Measurements from ENCODE around the gene MMEL1. TPM values are rescaled to one million over a fixed set of nuclear protein-coding genes. Genes with fewer than 3 reads are reported as not detected.
"Not testable (repeated sequence)": the region's sequence is repeated elsewhere in the genome, so short reads cannot be mapped to it uniquely, and the experiment has no call there.

Gene MMEL1
- total RNA-seq, 1 experiment from 2014 or later, result not detected

DNA sequence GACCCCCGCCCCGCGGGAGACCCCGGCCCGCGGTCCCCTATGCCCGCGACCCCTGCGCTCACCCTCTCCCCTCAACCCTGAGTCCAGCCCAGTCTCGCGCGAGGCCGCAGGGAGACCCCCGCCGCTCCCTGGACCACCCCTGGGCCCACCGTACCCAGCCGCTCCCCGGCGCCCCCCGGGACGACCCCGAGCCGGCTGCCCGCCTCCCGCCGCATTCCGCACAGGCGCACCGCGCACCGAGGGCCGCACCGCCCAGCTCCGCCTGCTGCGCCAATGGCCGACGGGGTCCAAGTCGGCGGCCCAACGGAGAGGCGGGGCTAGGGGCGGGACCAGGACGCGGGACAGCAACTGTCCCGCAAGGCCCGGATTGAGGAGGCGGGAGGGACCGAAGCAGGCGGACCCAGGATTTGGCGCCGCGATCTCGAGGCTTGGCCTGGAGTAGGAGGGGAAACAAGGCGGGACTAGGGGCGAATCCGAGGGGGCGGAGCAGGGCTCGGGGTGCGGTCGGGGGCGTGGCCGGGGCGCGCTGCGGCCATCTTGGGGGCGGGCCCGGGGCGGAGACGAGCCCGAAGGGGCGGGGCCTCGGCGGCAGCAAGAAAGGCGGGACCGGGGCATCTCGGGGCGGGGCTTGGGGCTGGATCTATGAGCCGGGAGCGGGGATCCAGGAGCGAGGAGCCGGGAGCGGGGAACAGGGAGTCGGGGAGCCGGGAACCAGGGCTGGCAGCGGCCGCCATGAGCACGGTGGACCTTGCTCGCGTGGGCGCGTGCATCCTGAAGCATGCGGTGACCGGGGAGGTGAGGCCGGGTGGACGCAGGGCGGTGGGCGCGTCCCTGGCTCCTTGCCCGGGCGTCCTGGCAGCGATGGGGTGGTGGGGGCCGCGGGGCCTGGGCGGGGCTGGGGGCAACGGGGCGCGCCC lies 46.4 kb downstream of the MMEL1 start, which contains the start of gene PRXL2B:
Gene PRXL2B, plus strand, starts transcription at position 624 of the 917 bp plus-strand sequence. Its CDS starts 109 bp downstream, at position 733.
- Histone ChIP-seq H3K27ac (peak within 1 kb of the TSS; percentile 58), H3K36me3 (no peaks in the 10 kb centered on the region)

DNA sequence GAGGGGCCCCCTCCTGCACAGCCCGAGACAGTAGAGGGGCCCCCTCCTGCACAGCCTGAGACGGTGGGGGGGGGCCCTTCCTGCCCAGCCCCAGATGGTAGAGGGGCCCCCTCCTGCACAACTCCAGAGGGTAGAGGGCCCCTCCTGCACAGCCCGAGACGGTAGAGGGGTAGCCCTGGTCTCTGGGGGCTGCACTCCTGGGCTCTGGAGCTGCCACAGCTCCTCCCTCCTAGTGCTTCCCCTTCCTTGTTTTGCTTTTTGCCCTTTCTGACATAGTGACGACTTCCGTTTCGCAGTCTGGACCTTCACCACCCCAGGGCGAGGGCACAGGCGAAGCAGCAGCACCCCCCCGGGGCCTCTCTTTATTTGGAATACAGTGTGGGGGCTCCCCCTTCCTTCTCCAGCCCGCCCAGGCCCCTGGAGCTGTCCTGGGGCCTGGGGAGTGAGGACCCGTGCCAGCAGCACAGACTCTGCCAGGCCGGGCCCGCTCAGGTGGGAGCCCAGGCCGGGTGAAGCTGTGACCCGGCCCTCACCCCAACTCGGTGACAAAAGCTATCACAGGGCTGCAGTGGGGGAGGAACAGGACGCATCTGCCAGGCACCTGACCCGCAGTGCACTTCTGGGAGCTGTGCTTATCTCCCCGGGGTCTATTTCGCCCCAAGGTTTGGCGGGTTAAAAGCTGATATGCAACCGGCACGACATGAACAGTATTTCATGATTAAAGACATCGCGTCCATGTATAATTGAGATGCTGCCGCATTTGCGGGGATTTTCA lies 47.3 kb downstream of the MMEL1 start:
- no peaks in the 10 kb centered on the region for H3K9me3 ChIP-seq (replicated peaks)
- H3K4me1 ChIP-seq, result no peaks in the 10 kb centered on the region
- H3K27ac ChIP-seq, result peak overlapping the region; percentile 17; the same call in 1 of the 2 replicates
- DNase-seq, result peak; percentile 61 to 68
- no peaks in the 10 kb centered on the region for H3K36me3 ChIP-seq
- H3K27me3 ChIP-seq, result no peaks in the 10 kb centered on the region
- H3K4me3 ChIP-seq, result peak overlapping the region; percentile 84

More for the DNA sequence above, 46.4 kb downstream of the MMEL1 start, which contains the start of gene PRXL2B:
- peak; percentile 99 for DNase-seq
- Histone ChIP-seq H3K27me3 (no peaks in the 10 kb centered on the region), H3K4me1 (no peaks in the 10 kb centered on the region), H3K9me3 (replicated peaks) (no peaks in the 10 kb centered on the region), H3K4me3 (peak within 1 kb of the TSS; percentile 84)

DNA sequence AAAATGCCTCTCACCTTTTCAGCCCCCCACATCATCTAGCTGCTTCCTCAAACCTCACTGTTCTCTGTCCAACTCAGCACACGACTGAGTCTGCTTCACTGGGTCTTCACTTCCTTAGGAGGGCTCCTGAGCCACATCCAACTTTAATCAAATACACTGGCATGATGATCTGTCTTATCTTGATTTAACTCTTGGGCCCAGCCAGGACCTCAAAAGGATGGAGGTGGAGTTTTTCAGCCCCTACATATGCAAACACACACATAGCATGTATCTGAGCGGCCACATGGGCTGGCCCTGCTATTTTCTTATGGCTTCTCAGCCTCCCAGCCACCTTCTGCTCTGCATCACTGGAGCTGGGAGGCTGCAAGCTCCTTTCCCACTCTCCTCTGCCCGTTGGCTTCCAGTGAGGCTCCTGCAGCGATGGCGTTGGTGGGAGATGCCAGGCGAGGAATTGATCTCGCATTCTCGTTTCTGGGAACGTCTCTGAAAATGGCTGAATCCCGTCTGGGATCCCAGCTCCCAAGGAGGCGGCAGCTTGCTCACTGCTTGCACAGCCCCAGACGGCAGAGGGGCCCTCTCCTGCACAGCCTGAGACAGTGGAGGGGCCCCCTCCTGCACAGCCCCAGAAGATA lies 48.0 kb downstream of the MMEL1 start:
- Histone ChIP-seq H3K27ac (no peak overlapping the region), H3K27me3 (peaks cover 4% of the 10 kb centered on the region; the same call in 1 of the 2 replicates), H3K4me3 (peak overlapping the region; percentile 84), H3K9me3 (replicated peaks) (no peaks in the 10 kb centered on the region), H3K4me1 (no peaks in the 10 kb centered on the region), H3K36me3 (no peaks in the 10 kb centered on the region)
- DNase-seq, result no peak

DNA sequence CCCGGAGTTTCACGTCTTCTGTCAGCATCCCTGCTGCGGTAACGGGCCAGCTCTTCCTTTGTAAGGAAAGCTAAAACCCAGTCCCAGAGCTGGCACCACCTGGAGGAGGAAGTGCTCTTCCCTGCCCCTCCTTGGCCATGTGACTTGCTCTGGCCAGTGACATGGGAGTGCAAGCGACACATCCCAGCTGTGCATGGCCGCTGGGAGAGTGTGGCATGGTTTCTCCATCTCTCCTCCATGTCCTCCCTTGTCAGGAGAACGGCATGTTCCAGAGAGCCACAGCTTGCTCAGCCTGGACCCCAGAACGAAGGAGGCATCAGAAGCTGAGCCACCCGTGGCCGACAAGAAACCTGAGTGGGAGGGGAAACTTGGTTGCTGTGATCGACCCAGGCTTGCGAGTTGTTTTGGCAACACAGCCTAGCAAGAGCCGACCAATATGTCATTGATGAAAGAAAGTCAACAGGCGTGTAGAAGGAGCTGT lies 48.9 kb downstream of the MMEL1 start:
- Histone ChIP-seq H3K27ac (no peak overlapping the region), H3K4me1 (no peaks in the 10 kb centered on the region), H3K4me3 (no peak overlapping the region), H3K9me3 (replicated peaks) (no peaks in the 10 kb centered on the region), H3K36me3 (no peaks in the 10 kb centered on the region), H3K27me3 (peaks cover 10% of the 10 kb centered on the region)
- DNase-seq, result no peak

DNA sequence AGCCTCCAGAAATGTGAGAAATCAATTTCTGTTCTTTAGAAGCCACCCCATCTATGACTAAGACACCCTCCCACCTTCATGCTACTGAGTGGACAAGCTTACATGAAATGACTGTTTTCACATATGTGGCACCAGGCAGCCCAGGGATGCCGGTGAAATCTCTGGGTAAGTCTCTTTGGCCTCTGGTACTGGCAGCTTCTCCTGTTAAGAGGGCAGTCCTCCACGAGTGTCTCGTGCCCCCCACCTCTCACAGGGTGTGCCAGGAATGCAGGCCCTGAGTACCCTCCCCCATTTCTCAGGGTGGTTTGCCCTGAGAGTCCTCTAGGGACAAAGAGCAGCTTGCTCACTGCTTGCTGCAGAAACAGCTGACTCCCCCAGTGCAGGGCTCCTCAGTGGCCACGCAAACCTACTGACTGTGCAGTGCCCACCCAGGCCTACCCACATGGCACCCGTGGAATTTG lies 49.5 kb downstream of the MMEL1 start:
- Histone ChIP-seq H3K4me3 (no peak overlapping the region), H3K27ac (no peak overlapping the region), H3K27me3 (peaks cover 16% of the 10 kb centered on the region), H3K9me3 (replicated peaks) (no peaks in the 10 kb centered on the region), H3K4me1 (no peaks in the 10 kb centered on the region), H3K36me3 (no peaks in the 10 kb centered on the region)
- DNase-seq, result no peak

DNA sequence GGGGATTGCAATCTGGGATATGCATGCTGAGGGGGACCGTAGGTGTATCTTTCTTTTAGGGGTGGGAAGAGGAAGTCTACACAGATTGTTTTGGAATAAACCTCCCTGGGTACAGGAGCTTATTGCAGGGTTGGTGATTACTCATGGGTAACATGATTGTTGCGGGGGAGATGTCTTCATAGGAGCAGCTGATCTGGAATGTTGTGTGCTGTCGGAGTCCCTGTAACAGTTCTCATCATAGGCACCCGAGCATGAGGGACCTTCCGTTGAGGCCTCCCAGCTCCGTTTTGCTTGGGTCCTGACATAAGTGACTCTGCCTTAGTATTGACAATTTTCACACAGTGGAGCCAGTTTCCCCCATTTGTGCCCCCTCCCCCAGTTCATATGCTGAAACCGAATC lies 50.4 kb downstream of the MMEL1 start:
- no peaks in the 10 kb centered on the region for H3K4me1 ChIP-seq
- no peak for DNase-seq
- H3K27me3 ChIP-seq, result peaks cover 16% of the 10 kb centered on the region
- H3K27ac ChIP-seq, result no peak overlapping the region
- H3K4me3 ChIP-seq, result no peak overlapping the region
- no peaks in the 10 kb centered on the region for H3K9me3 ChIP-seq (replicated peaks)
- H3K36me3 ChIP-seq, result no peaks in the 10 kb centered on the region

DNA sequence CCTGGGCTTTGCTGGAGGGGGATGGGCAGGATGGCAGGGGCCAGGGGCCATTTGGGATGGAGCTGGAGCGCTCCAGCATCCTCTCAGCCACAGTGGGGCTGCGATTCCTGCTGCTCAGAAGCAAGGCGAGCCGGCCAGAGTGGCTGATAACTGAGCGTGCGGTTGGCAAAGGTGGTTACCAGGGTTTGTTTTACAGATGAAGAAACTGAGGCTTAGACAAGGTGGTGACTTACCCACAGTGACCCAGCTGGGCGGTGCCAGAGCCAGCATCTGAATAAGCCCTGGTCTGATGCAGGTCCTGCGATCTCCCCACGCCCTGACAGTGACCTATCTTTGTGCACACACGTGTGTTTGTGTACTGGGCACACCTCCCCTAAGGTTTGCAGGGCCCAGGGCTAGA lies 52.1 kb downstream of the MMEL1 start:
- Histone ChIP-seq H3K4me3 (no peak overlapping the region), H3K36me3 (no peaks in the 10 kb centered on the region), H3K27me3 (peaks cover 24% of the 10 kb centered on the region), H3K4me1 (no peaks in the 10 kb centered on the region), H3K27ac (no peak overlapping the region), H3K9me3 (replicated peaks) (no peaks in the 10 kb centered on the region)
- no peak for DNase-seq

DNA sequence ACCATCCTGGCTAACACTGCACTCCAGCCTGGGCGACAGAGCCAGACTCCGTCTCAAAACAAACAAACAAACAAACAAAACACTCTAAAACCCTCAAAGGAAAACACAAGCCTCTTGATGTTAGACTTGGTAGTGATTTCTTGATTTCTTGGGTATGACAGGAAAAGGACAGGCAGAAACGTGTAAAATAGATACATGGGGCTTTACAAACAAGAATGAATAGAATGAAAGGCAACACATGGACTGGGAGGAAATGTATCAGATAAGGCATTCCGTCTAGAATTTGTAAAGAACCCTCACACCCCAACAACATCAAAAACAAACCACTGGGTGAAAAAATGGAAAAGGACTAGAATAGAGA lies 54.1 kb downstream of the MMEL1 start:
- Histone ChIP-seq H3K9me3 (replicated peaks) (no peaks in the 10 kb centered on the region), H3K36me3 (no peaks in the 10 kb centered on the region), H3K27ac (no peak overlapping the region), H3K4me1 (no peaks in the 10 kb centered on the region), H3K27me3 (peaks cover 33% of the 10 kb centered on the region), H3K4me3 (no peak overlapping the region)
- no peak for DNase-seq

DNA sequence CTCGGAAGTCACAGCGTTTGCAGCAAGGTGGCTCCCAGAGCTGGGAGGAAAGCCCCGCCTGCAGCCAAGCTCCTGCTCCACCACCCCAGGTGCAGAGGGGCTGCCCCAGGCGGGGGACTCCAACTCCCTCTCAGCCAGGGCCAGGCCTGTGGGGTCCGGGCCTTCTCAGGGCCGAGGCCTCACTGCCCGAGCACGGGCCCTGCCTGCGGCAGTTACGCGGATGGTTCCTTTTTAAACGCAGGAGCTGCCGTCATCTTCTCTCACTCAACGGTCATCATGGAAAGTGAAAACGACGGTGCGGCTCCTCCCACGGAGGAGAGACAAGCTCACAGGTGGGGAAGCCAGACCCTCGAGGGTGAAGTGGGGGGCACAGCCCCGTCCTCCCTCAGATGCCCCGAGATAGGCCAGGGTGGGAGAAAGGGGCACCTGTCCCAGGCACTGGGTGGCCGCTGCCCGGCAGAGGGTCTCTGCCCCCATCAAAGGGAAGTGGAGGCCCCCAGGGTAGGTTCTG lies 55.2 kb downstream of the MMEL1 start:
- not testable (repeated sequence) for H3K4me1 ChIP-seq; H3K9me3 ChIP-seq (replicated peaks); H3K4me3 ChIP-seq; DNase-seq; H3K27ac ChIP-seq; H3K36me3 ChIP-seq
- H3K27me3 ChIP-seq, result peaks cover 43% of the 10 kb centered on the region

DNA sequence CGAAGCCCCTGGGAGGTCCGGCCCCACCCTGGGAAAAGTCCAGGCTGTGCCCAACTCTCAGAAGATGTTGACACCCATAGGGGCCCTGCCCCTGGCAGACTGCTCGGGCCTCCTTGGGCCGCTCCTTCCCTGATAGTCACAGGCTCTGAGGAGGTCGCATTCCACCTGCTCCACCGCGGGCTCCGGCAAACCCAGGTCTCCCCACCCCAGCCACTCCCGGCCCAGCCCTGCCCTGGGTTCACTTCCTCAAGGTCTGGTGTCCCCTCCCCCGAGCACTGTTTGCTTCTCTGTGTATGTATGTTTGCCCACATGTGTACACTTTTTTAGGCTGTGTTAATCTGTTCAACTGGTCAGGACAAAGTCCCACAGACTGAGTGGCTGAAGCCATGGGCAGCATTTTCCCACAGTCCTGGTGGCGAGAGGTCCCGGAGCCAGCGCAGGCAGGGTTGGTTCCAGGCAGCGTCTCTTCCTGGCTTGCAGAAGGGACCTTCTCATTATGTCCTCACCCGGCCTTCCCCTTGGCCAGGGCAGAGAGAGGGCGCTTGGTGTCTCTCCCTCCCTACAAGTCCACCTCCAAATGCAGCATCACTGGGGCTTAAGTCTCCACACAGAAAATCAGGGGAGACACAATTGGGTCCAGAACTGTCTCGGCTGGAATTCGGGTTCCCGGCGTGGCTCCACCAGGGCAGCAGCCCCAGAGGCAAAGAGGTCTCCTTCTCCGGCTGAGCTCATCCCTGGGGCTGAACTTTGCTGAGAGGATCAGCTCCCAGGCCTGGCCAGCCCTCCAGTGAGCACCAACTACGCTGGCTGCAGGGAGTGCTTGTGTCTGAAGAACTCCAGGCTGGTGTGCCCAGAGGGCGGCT lies 56.8 kb downstream of the MMEL1 start:
- Histone ChIP-seq H3K27me3 (peaks cover 43% of the 10 kb centered on the region), H3K27ac (no peak overlapping the region), H3K9me3 (replicated peaks) (0 out of 2 replicates have a peak, but pooled peaks cover 5% of the 10 kb centered on the region), H3K4me3 (no peak overlapping the region), H3K4me1 (no peaks in the 10 kb centered on the region), H3K36me3 (no peaks in the 10 kb centered on the region)
- DNase-seq, result no peak

DNA sequence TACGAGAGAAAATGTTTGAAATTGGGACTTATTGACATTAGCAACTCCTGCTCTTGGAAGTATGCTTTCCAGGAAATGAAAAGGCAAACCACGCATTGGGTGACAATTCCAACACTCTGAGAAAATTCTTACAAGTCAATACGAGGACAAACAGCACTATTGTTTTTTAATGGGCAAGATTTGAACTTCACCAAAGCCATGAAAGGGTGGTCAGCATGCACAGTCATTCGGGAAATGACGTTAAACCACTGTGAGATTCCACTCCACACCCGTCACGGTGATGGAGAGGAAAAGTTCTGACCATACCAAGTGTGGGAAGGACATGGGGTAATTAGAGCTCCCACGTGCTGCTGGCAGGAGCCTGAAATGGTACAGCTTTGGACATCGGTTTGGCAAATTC lies 58.5 kb downstream of the MMEL1 start:
- no peaks in the 10 kb centered on the region for H3K36me3 ChIP-seq
- no peaks in the 10 kb centered on the region for H3K4me1 ChIP-seq
- peaks cover 45% of the 10 kb centered on the region for H3K27me3 ChIP-seq
- no peak overlapping the region for H3K27ac ChIP-seq
- DNase-seq, result no peak
- H3K9me3 ChIP-seq (replicated peaks), result 0 out of 2 replicates have a peak, but pooled peaks cover 5% of the 10 kb centered on the region
- H3K4me3 ChIP-seq, result no peak overlapping the region

DNA sequence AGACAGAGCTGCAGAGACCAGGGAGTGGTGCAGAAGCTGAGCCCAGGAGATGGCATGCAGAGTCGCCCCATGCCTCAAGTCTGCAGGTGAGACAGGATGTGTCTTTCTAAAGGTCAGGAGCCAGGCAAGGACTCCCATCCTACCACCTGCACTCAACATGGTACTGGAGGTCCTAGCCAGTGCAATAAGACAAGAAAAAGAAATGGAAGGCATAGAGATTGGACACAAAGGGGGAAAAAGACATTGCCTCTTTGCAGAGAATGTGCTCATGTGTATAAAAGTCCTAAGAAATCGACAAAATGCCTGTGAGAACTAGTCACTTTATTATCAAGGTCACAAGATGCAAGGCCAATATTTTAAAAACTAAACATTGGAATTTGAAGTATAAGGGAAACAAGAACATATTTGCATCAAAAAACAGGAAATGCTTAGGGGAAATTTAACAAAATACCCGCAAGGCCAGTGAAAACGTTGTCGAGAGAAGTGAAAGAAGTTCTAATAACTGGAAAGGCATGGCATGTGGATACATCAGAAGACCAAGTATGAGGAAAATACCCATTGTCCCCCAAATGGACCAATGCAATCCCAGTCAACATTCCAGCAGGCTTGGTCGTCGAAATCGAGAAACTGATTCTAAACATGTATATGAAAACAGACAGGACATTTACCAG lies 59.4 kb downstream of the MMEL1 start:
- Histone ChIP-seq H3K4me1 (no peaks in the 10 kb centered on the region), H3K27me3 (peaks cover 36% of the 10 kb centered on the region)
- DNase-seq, result no peak

DNA sequence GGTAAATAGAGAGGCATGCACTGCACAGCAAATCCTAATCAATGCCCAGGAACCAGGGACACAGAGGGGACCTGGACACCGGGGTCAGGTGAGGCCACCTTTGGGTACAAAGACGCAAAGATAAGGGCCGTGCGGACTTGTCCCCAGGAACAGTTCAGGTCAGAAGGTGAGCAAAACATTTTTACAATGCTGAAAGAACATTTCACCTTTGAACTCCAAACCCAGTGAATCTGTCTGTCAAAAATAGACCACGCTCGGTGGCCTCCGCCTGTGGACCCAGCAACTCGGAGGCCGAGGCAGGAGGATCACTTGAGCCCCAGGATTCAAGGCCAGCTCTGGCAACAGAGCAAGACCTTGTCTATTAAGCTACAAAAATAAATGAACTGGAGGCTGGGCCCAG lies 61.5 kb downstream of the MMEL1 start:
- H3K9me3 ChIP-seq (replicated peaks), result 0 out of 2 replicates have a peak, but pooled peaks cover 5% of the 10 kb centered on the region
- no peaks in the 10 kb centered on the region for H3K36me3 ChIP-seq
- peaks cover 46% of the 10 kb centered on the region for H3K27me3 ChIP-seq
- no peak overlapping the region for H3K4me3 ChIP-seq
- no peaks in the 10 kb centered on the region for H3K4me1 ChIP-seq
- H3K27ac ChIP-seq, result no peak overlapping the region
- DNase-seq, result no peak

More for the DNA sequence above, 59.4 kb downstream of the MMEL1 start:
- no peak overlapping the region for H3K27ac ChIP-seq
- 0 out of 2 replicates have a peak, but pooled peaks cover 5% of the 10 kb centered on the region for H3K9me3 ChIP-seq (replicated peaks)
- H3K36me3 ChIP-seq, result no peaks in the 10 kb centered on the region
- H3K4me3 ChIP-seq, result no peak overlapping the region
